Mesothelial cell of epicardium (in vitro differentiated cells): ENCODE results near the gene TMEM141. TPM values are rescaled to one million over a fixed set of nuclear protein-coding genes. Genes with fewer than 3 reads are reported as not detected.
A peak's percentile ranks its signal among the peaks of the same experiment; 100 is the strongest.
"Not testable (repeated sequence)": the region's sequence is repeated elsewhere in the genome, so short reads cannot be mapped to it uniquely, and the experiment has no call there.

Experiments used
- DNase-seq, 2 experiments: peaks; one replicate each; pipeline ENCODE4 v3.0.0; 2021; ENCODE audit warnings: low spot score in 2 of 2; ENCODE audit not compliant: unreplicated experiment in 2 of 2
- H3K27ac Mint-ChIP-seq: 2 replicates; pipeline ENCODE4 v1.8.0; 2021; ENCODE audit warnings: mixed read lengths
- H3K27me3 Mint-ChIP-seq: 2 replicates; pipeline ENCODE4 v1.8.0; 2021; ENCODE audit warnings: low read depth, mixed read lengths
- H3K36me3 Mint-ChIP-seq: 2 replicates; pipeline ENCODE4 v1.8.0; 2021; ENCODE audit warnings: mixed read lengths
- H3K4me1 Mint-ChIP-seq: 2 replicates; pipeline ENCODE4 v1.8.0; 2021; ENCODE audit warnings: mixed read lengths
- H3K4me3 Mint-ChIP-seq: 2 replicates; pipeline ENCODE4 v1.8.0; 2021; ENCODE audit warnings: mild to moderate bottlenecking, moderate library complexity, mixed read lengths
- H3K9me3 Mint-ChIP-seq: 2 replicates; pipeline ENCODE4 v1.8.0; 2021; ENCODE audit warnings: mixed read lengths
- CTCF ChIP-seq: fragments of 200-600 bp; sonication (generic); IDR thresholded peaks from one replicate; pipeline ENCODE4 v1.5.0; 2021; ENCODE audit warnings: antibody characterized with exemption; ENCODE audit not compliant: unreplicated experiment
- microRNA-seq: library from miRNA; unstranded; fragments of <30 nt; microRNA quantifications from one replicate; pipeline ENCODE4 v1.2.0, GENCODE V29; 2021; ENCODE audit warnings: inconsistent platforms, mixed read lengths
- total RNA-seq: library from RNA; stranded (reverse); gene quantifications from 3 replicates; pipeline ENCODE4 v1.2.1, GENCODE V29; 2021

TMEM141 gene
- total RNA-seq, 1 donor from 2014 or later, result 71.7 TPM

GRCh38 chr9:136840140-136840876, 49.2 kb downstream of the TMEM141 start:
- peaks cover 19% of the 10 kb centered on the region for H3K4me1 Mint-ChIP-seq
- TF ChIP-seq CTCF, result no peak
- H3K9me3 Mint-ChIP-seq, result no peaks in the 10 kb centered on the region
- H3K27me3 Mint-ChIP-seq, result peaks cover 2% of the 10 kb centered on the region
- H3K36me3 Mint-ChIP-seq, result peaks cover 4% of the 10 kb centered on the region
- DNase-seq, result no peak
- H3K27ac Mint-ChIP-seq, result peak overlapping the region; percentile 88
- no peak overlapping the region for H3K4me3 Mint-ChIP-seq

GRCh38 chr9:136840877-136841645, 49.9 kb downstream of the TMEM141 start:
- Mint-ChIP-seq H3K27ac (peak overlapping the region; percentile 83), H3K9me3 (no peaks in the 10 kb centered on the region), H3K36me3 (peaks cover 4% of the 10 kb centered on the region), H3K4me3 (no peak overlapping the region), H3K27me3 (peaks cover 4% of the 10 kb centered on the region), H3K4me1 (peaks cover 19% of the 10 kb centered on the region)
- no peak for TF ChIP-seq CTCF
- DNase-seq, result no peak

GRCh38 chr9:136841646-136842379, 50.7 kb downstream of the TMEM141 start:
- H3K27me3 Mint-ChIP-seq, DNase-seq, H3K9me3 Mint-ChIP-seq, H3K36me3 Mint-ChIP-seq: not testable (repeated sequence)
- peak overlapping the region; percentile 30 for H3K27ac Mint-ChIP-seq
- peaks cover 19% of the 10 kb centered on the region for H3K4me1 Mint-ChIP-seq
- peak overlapping the region; percentile 63 for H3K4me3 Mint-ChIP-seq

- Mint-ChIP-seq H3K27me3 (peaks cover 11% of the 10 kb centered on the region), H3K27ac (peak within 1 kb of the TSS; percentile 30), H3K4me3 (peak within 1 kb of the TSS; percentile 63), H3K4me1 (peaks cover 20% of the 10 kb centered on the region)
- peak; percentile 91 for TF ChIP-seq CTCF
- DNase-seq, result peak in 1 of 2 experiments; percentile 88
- not testable (repeated sequence) for H3K9me3 Mint-ChIP-seq, H3K36me3 Mint-ChIP-seq
Measured at GRCh38 chr9:136842380-136842948, 51.3 kb downstream of the TMEM141 start, which contains the start of gene AJM1. AJM1 (plus strand) TSS chr9:136842478; CDS start chr9:136844415, 1,937 bp downstream.

Small RNAs within 50 kb of the gene (microRNA-seq; reads per million reads assigned to microRNA genes)
- gene MIR4292 (not detected), gene MIR6722 (not detected)

Other genes with a start within 250 kb of the TMEM141 start
- 104 to 107 TPM (median 104 TPM) in 3 replicates for gene NOTCH1, start 245.3 kb upstream of the TMEM141 start, total RNA-seq
- 35.6 to 39.3 TPM (median 38.2 TPM) in 3 replicates for gene EGFL7, start 128.4 kb upstream of the TMEM141 start, total RNA-seq
- gene AGPAT2, start 103.9 kb upstream of the TMEM141 start, total RNA-seq, result 32.8 to 36.1 TPM (median 34.9 TPM) in 3 replicates
- 56.2 to 60.5 TPM (median 58.1 TPM) in 3 replicates for gene DIPK1B, start 78.8 kb upstream of the TMEM141 start, total RNA-seq
- 0.20 to 0.51 TPM (median 0.29 TPM) in 3 replicates for gene LCN10, start 48.4 kb upstream of the TMEM141 start, total RNA-seq
- gene LCN6, start 42.8 kb upstream of the TMEM141 start, total RNA-seq, result not detected in 3 replicates
- not detected in 3 replicates for gene LCN8, start 33.1 kb upstream of the TMEM141 start, total RNA-seq
- 1.3 to 3.5 TPM (median 1.9 TPM) in 3 replicates for gene LCN15, start 26.8 kb upstream of the TMEM141 start, total RNA-seq
- gene CCDC183, start 5.0 kb downstream of the TMEM141 start, total RNA-seq, result 25.1 to 29.1 TPM (median 26.5 TPM) in 3 replicates
- gene RABL6, start 16.6 kb downstream of the TMEM141 start, total RNA-seq, result 120 to 124 TPM (median 122 TPM) in 3 replicates
- 3.1 to 3.8 TPM (median 3.6 TPM) in 3 replicates for gene AJM1, start 51.1 kb downstream of the TMEM141 start, total RNA-seq
- gene PHPT1, start 58.1 kb downstream of the TMEM141 start, total RNA-seq, result 159 to 168 TPM (median 168 TPM) in 3 replicates
- 20.1 to 22.6 TPM (median 20.3 TPM) in 3 replicates for gene MAMDC4, start 61.0 kb downstream of the TMEM141 start, total RNA-seq
- 275 to 294 TPM (median 275 TPM) in 3 replicates for gene EDF1, start 75.0 kb downstream of the TMEM141 start, total RNA-seq
- gene TRAF2, start 95.2 kb downstream of the TMEM141 start, total RNA-seq, result 16.0 to 18.1 TPM (median 17.4 TPM) in 3 replicates
- 58.9 to 62.3 TPM (median 59.8 TPM) in 3 replicates for gene FBXW5, start 153.4 kb downstream of the TMEM141 start, total RNA-seq
- 1.5 to 2.5 TPM (median 1.5 TPM) in 3 replicates for gene C8G, start 153.9 kb downstream of the TMEM141 start, total RNA-seq
- 13.3 to 15.9 TPM (median 13.8 TPM) in 3 replicates for gene LCN12, start 160.9 kb downstream of the TMEM141 start, total RNA-seq
- gene PTGDS, start 186.2 kb downstream of the TMEM141 start, total RNA-seq, result 52.6 to 58.0 TPM (median 53.5 TPM) in 3 replicates
- gene LCNL1, start 191.6 kb downstream of the TMEM141 start, total RNA-seq, result 4.7 to 5.7 TPM (median 5.5 TPM) in 3 replicates
- gene PAXX, start 201.1 kb downstream of the TMEM141 start, total RNA-seq, result 51.1 to 58.3 TPM (median 53.1 TPM) in 3 replicates
- 1.5 to 2.9 TPM (median 1.7 TPM) in 3 replicates for gene CLIC3, start 205.2 kb downstream of the TMEM141 start, total RNA-seq
- gene ABCA2, start 236.9 kb downstream of the TMEM141 start, total RNA-seq, result 57.7 to 59.3 TPM (median 58.7 TPM) in 3 replicates
- 0.09 to 0.13 TPM in 2 of 3 replicates, not detected in the other for gene FUT7, start 240.7 kb downstream of the TMEM141 start, total RNA-seq